Neuronal stem cell (in vitro differentiated cells): ENCODE measurements around the gene FOXC2.

Experiments
- DNase-seq: peaks from one replicate; pipeline ENCODE4 v3.0.0-alpha.2; 2013; ENCODE audit warnings: low spot score
- H2AFZ ChIP-seq: one replicate; pipeline ENCODE4 v1.6.1; 2013; ENCODE audit warnings: mild to moderate bottlenecking, low read length, inconsistent platforms
- H2AK5ac ChIP-seq: 2 replicates; pipeline ENCODE4 v1.6.1; 2013; ENCODE audit warnings: low read depth, mild to moderate bottlenecking, inconsistent platforms, low read length, moderate library complexity, mixed read lengths
- H2BK120ac ChIP-seq: 2 replicates; pipeline ENCODE4 v1.6.1; 2013; ENCODE audit warnings: low read depth, mild to moderate bottlenecking, inconsistent platforms, low read length, moderate library complexity, mixed read lengths
- H2BK12ac ChIP-seq: one replicate; pipeline ENCODE4 v1.6.1; 2013; ENCODE audit warnings: low read length, inconsistent platforms
- H2BK15ac ChIP-seq: 2 replicates; pipeline ENCODE4 v1.6.1; 2013; ENCODE audit warnings: mild to moderate bottlenecking, low read length, inconsistent platforms, mixed read lengths
- H2BK5ac ChIP-seq: one replicate; pipeline ENCODE4 v1.6.1; 2013; ENCODE audit warnings: inconsistent platforms, mild to moderate bottlenecking, low read length, moderate library complexity
- H3K14ac ChIP-seq: one replicate; pipeline ENCODE4 v1.6.1; 2013; ENCODE audit warnings: low read length, inconsistent platforms
- H3K18ac ChIP-seq: 2 replicates; pipeline ENCODE4 v1.6.1; 2013; ENCODE audit warnings: low read length, inconsistent platforms
- H3K23ac ChIP-seq: 2 replicates; pipeline ENCODE4 v1.6.1; 2013; ENCODE audit warnings: low read depth, mild to moderate bottlenecking, mixed read lengths, low read length, inconsistent platforms; ENCODE audit not compliant: poor library complexity
- H3K27ac ChIP-seq: replicated peaks from 3 replicates; pipeline ENCODE4 v1.5.1; 2013; ENCODE audit warnings: low read length, inconsistent platforms
- H3K27me3 ChIP-seq, 3 experiments: 2 replicates each; pipeline ENCODE4 v1.6.1; 2013; ENCODE audit warnings: low read length in 3 of 3, mild to moderate bottlenecking in 2 of 3, inconsistent platforms in 1 of 3, low read depth in 1 of 3, mixed read lengths in 1 of 3, moderate library complexity in 1 of 3; ENCODE audit not compliant: control insufficient read depth in 3 of 3, insufficient read depth in 3 of 3
- H3K36me3 ChIP-seq, 2 donors: replicated peaks in 1 of 2; 2 replicates each; pipeline ENCODE4 v1.6.1; 2013; ENCODE audit warnings: low read length in 2 of 2; ENCODE audit not compliant: control insufficient read depth in 2 of 2, insufficient read depth in 2 of 2
- H3K4ac ChIP-seq: 2 replicates; pipeline ENCODE4 v1.6.1; 2013; ENCODE audit warnings: inconsistent platforms, mild to moderate bottlenecking, low read length, moderate library complexity
- H3K4me1 ChIP-seq, 2 donors: 1 replicate in 1 of 2; 2 replicates in 1 of 2; pipeline ENCODE4 v1.6.1; 2013; ENCODE audit warnings: low read length in 2 of 2, low read depth in 1 of 2; ENCODE audit not compliant: control insufficient read depth in 2 of 2, insufficient read depth in 1 of 2
- H3K4me2 ChIP-seq: one replicate; pipeline ENCODE4 v1.6.1; 2013; ENCODE audit warnings: mild to moderate bottlenecking, low read length, inconsistent platforms; ENCODE audit not compliant: insufficient read depth, poor library complexity, severe bottlenecking
- H3K4me3 ChIP-seq, 2 donors: 2 replicates each; pipeline ENCODE4 v1.5.1; 2013; ENCODE audit warnings: low read length in 2 of 2, mild to moderate bottlenecking in 2 of 2, inconsistent platforms in 1 of 2, moderate library complexity in 1 of 2
- H3K79me1 ChIP-seq: one replicate; pipeline ENCODE4 v1.6.1; 2013; ENCODE audit warnings: low read depth, mild to moderate bottlenecking, inconsistent platforms, low read length, moderate library complexity
- H3K9ac ChIP-seq: one replicate; pipeline ENCODE4 v1.6.1; 2013; ENCODE audit warnings: mild to moderate bottlenecking, low read depth, low read length, inconsistent platforms; ENCODE audit not compliant: poor library complexity
- H3K9me3 ChIP-seq, 2 donors: replicated peaks in 1 of 2; 2 replicates each; pipeline versions ENCODE3 to v1.6.1; 2013; ENCODE audit warnings: low read length in 2 of 2, mild to moderate bottlenecking in 2 of 2, inconsistent platforms in 1 of 2, low read depth in 1 of 2, mixed read lengths in 1 of 2, moderate library complexity in 1 of 2; ENCODE audit not compliant: control insufficient read depth in 2 of 2, insufficient read depth in 1 of 2
- H4K8ac ChIP-seq: one replicate; pipeline ENCODE4 v1.6.1; 2013; ENCODE audit warnings: low read depth, mild to moderate bottlenecking, inconsistent platforms, low read length, moderate library complexity
- H4K91ac ChIP-seq: one replicate; pipeline ENCODE4 v1.6.1; 2013; ENCODE audit warnings: low read length, low read depth, mild to moderate bottlenecking, inconsistent platforms; ENCODE audit not compliant: poor library complexity
- WGBS, 2 donors: extraction: QIAGEN DNeasy Blood & Tissue Kit; methylation state at CpG; one replicate each; pipeline ENCODE4 v1.1.7; 2013; ENCODE audit warnings: missing lambda C conversion rate in 2 of 2, mixed read lengths in 1 of 2; ENCODE audit not compliant: insufficient read length in 2 of 2, insufficient replicate concordance in 1 of 2; ENCODE audit errors: extremely low coverage in 2 of 2; 5-methylcytosine and 5-hydroxymethylcytosine counted together

Gene FOXC2

DNA sequence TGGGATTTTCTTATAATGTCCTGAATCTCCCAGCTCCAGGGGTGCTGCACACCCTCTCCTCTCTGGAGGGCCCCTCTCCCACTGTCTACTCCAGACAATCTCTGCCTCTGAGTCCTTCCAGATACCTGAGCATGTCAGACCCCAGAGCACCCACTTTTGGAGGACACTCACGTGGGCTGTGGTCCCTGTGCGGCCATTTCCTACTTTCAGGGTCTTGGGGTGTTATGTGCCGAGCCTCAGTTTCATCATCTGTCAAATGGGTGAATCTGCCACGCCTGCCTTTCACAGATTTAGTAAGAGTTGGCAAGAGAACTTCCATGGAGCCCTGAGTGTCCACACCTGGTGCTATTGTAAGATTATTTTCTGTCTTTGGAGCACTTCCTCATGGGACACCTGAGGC, 8.0 kb downstream of the FOXC2 start:
- Histone ChIP-seq H3K36me3 (no peaks in the 10 kb centered on the region), H2BK5ac (no peak overlapping the region), H2BK15ac (no peak overlapping the region), H2BK120ac (no peak overlapping the region), H3K4me3 (no peak overlapping the region), H3K14ac (no peak overlapping the region), H3K23ac (no peak overlapping the region), H3K9ac (no peak overlapping the region), H3K4ac (no peak overlapping the region), H4K91ac (no peak overlapping the region), H2BK12ac (no peak overlapping the region), H3K9me3 (peaks cover 0 to 1% of the 10 kb centered on the region in 2 donors), H3K27me3 (peaks cover 68 to 100% (median 93%) of the 10 kb centered on the region in 3 experiments), H2AFZ (no peak overlapping the region), H3K18ac (no peak overlapping the region), H3K4me2 (no peak overlapping the region), H2AK5ac (no peak overlapping the region), H3K4me1 (peaks cover 0 to 18% of the 10 kb centered on the region in 2 donors), H3K79me1 (no peaks in the 10 kb centered on the region), H4K8ac (no peak overlapping the region), H3K27ac (no peak overlapping the region)
- no CpG with 5 or more reads among the region's 4 CpGs for WGBS, 2 donors
- no peak for DNase-seq

DNA sequence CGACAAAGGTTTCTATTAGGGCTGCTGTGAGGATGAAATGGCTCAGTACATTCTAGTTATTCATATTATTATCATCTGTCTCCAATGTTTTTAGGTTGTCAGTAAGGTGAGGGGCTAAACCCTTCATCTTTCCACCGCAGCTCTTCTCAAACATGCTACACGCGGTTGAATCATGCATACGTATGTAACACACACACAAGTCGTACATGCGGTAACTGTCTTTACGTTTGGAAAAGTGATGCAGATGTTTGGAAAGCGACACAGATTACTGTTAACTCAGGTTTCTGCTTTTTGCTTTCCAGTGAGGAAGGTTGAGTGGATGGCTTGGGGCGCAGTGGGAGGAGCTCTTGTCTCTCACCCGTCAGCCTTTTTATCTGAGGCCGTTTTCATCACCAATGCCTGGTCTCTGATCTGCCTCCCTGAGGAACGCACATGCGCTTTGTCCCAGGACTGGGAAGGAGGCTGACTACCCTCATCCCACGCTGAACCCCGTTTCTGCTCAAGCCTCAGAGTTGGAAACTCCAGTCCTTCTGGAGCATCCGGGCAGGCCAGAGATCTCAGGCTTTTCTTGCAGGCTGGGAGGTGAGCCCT, 8.6 kb downstream of the FOXC2 start:
- Histone ChIP-seq H3K27me3 (peaks cover 71 to 100% (median 94%) of the 10 kb centered on the region in 3 experiments), H3K9ac (no peak overlapping the region), H3K79me1 (no peaks in the 10 kb centered on the region), H2AK5ac (no peak overlapping the region), H2BK15ac (no peak overlapping the region), H3K23ac (no peak overlapping the region), H4K8ac (no peak overlapping the region), H3K18ac (no peak overlapping the region), H3K27ac (no peak overlapping the region), H3K4me1 (peaks cover 0 to 18% of the 10 kb centered on the region in 2 donors), H3K14ac (no peak overlapping the region), H3K4me2 (peak overlapping the region; percentile 99), H2AFZ (peak overlapping the region; percentile 70), H2BK5ac (no peak overlapping the region), H2BK12ac (no peak overlapping the region), H3K36me3 (no peaks in the 10 kb centered on the region), H3K4me3 (no peak overlapping the region), H2BK120ac (no peak overlapping the region), H3K9me3 (peaks cover 0 to 1% of the 10 kb centered on the region in 2 donors), H4K91ac (no peak overlapping the region), H3K4ac (no peak overlapping the region)
- WGBS, 2 donors, result no CpG with 5 or more reads among the region's 17 CpGs
- DNase-seq, result no peak

DNA sequence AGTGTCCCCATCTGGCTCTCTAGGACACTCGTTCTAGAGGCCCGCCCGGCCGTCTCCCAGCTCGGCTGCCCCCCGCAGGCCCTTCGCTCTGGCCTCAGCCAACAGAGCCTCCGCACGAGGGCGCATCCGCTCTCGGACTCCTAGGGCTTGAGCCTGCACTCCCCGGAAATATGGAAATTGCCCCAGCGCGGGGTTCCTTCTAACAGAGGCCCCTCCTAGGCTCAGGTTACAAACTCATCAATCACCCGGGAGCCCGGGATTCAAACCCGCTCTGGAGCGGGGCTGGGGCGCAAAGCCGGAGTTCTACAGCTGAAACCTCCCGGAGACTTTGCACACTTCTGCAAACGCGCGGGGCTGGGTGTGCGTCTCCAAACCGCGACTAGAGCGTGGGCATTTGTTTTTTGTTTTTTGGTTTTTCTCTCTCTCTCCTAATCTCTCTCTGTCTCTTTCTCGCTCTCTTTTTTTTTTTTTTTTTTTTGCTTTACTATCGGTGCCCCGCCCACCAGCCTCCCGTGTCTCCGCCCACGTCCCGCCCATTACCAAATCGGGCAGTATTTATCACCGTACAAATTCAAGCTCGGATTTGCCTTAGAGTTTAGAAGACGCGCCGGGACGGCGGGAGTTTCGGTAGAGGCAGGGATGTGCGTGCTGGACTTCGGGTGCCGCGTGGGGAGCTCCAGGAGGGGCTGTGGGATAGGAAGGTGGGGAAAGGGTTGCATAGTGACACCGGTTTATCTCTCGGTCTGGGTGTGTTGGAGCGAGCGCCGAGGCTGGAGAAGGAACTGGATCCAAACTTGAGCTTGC, 9.3 kb downstream of the FOXC2 start:
- no peak overlapping the region for H4K8ac ChIP-seq
- no CpG with 5 or more reads among the region's 54 CpGs for WGBS, 2 donors
- H3K4ac ChIP-seq, result no peak overlapping the region
- peaks cover 69 to 100% (median 94%) of the 10 kb centered on the region in 3 experiments for H3K27me3 ChIP-seq
- peak overlapping the region; percentile 52 for H3K18ac ChIP-seq
- H3K27ac ChIP-seq, result no peak overlapping the region
- no peak overlapping the region for H3K14ac ChIP-seq
- peak overlapping the region; percentile 99 for H3K4me2 ChIP-seq
- H3K9ac ChIP-seq, result peak overlapping the region; percentile 47
- peak overlapping the region; percentile 70 for H2AFZ ChIP-seq
- H4K91ac ChIP-seq, result no peak overlapping the region
- H2BK15ac ChIP-seq, result no peak overlapping the region
- H3K4me3 ChIP-seq, result peak overlapping the region; percentile 15 to 78
- peaks cover 0 to 1% of the 10 kb centered on the region in 2 donors for H3K9me3 ChIP-seq
- H2AK5ac ChIP-seq, result peak overlapping the region; percentile 66
- peak overlapping the region; percentile 17 for H2BK120ac ChIP-seq
- peak overlapping the region; percentile 50 for H3K23ac ChIP-seq
- no peaks in the 10 kb centered on the region for H3K36me3 ChIP-seq
- H3K4me1 ChIP-seq, result peaks cover 0 to 18% of the 10 kb centered on the region in 2 donors
- no peaks in the 10 kb centered on the region for H3K79me1 ChIP-seq
- no peak overlapping the region for H2BK5ac ChIP-seq
- no peak overlapping the region for H2BK12ac ChIP-seq
- DNase-seq, result peak; percentile 89
